NB4 (cell line): ENCODE results near the gene TMCC3.

Experiments used
- MYC ChIP-seq: IDR thresholded peaks from 2 replicates; pipeline ENCODE4 v1.6.1; 2011; ENCODE audit warnings: low read depth, low read length
- POLR2A ChIP-seq: IDR thresholded peaks from 2 replicates; pipeline ENCODE4 v1.6.1; 2011; ENCODE audit warnings: mild to moderate bottlenecking; ENCODE audit not compliant: insufficient read length; ENCODE audit errors: extremely low read depth
- TF ChIP-seq, protein P1 (sequence below): IDR thresholded peaks from one replicate; pipeline ENCODE4 v1.5.1; 2012; ENCODE audit warnings: low read depth, low read length

DNA sequence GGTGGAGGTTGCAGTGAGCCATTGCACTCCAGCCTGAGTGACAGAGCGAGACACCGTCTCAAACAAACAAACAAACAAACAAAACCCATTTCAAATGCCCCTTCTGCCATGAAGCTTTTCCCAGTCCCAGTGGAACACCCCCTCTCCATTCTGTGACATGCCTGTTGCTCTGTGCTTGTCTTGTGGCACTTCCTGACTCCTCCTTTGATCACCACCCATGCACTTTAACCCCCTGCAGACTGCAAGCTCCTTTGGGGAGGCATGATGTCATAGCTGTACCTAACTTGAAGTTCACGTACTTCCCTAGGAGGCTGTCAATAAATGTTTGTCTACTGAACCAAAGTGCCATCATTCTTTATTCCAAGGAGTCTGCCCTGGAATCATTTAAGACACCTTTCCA, 64.7 kb downstream of the TMCC3 start:
- TF ChIP-seq, protein P1, sequence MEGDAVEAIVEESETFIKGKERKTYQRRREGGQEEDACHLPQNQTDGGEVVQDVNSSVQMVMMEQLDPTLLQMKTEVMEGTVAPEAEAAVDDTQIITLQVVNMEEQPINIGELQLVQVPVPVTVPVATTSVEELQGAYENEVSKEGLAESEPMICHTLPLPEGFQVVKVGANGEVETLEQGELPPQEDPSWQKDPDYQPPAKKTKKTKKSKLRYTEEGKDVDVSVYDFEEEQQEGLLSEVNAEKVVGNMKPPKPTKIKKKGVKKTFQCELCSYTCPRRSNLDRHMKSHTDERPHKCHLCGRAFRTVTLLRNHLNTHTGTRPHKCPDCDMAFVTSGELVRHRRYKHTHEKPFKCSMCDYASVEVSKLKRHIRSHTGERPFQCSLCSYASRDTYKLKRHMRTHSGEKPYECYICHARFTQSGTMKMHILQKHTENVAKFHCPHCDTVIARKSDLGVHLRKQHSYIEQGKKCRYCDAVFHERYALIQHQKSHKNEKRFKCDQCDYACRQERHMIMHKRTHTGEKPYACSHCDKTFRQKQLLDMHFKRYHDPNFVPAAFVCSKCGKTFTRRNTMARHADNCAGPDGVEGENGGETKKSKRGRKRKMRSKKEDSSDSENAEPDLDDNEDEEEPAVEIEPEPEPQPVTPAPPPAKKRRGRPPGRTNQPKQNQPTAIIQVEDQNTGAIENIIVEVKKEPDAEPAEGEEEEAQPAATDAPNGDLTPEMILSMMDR, result no peak
- TF ChIP-seq POLR2A, result no peak
- no peak for TF ChIP-seq MYC
